Activated CD4-positive, CD25-positive, alpha-beta regulatory T cell treated with anti-CD3 and anti-CD28 coated beads, Interleukin-2, amount 50 U/mL, for 24 hours (primary cell): ENCODE data around the gene MRPL52.
"Not testable (repeated sequence)": the region's sequence is repeated elsewhere in the genome, so short reads cannot be mapped to it uniquely, and the experiment has no call there.

Source experiments
- ATAC-seq, 2 donors: fragments of 150-1000 bp; cut with Tn5 transposase; one replicate each; pipeline ENCODE4 v1.10.0; 2021; ENCODE audit warnings: mild to moderate bottlenecking in 1 of 2, moderate library complexity in 1 of 2

Gene MRPL52

GRCh38 chr14:22829661-22830442 is at the start of gene MRPL52:
Gene MRPL52 (plus strand): TSS chr14:22829887. CDS start chr14:22829913, 26 bp downstream.
- peak; percentile 94 to 97 for ATAC-seq

DNA sequence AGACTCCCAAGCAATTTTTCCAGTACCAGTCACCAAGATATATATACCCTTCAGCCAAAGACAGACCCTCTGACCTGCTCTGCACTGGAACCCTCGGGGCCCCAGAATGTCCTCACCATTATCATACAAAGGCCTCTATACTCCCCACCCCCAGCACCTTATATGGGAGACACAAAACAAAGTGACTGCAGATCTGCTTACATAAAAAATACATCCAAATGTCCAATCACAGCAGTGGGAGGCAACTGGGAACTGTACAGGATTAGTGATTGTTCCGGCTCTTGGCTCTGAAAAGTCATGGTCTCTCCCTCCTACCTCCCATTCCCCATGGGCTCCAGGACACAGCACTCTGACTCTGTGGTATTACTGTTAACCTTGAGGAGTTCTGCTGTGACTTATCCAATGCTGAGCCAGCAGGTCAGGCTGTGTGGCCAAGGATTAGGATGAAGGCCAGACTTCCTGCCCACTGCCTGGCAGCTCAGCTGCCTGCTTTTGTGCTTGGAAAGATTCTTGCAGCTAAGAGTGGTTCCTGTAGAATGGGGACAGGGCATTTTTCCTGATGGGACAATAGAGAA is 49.5 kb upstream of the MRPL52 start:
- no peak for ATAC-seq

DNA sequence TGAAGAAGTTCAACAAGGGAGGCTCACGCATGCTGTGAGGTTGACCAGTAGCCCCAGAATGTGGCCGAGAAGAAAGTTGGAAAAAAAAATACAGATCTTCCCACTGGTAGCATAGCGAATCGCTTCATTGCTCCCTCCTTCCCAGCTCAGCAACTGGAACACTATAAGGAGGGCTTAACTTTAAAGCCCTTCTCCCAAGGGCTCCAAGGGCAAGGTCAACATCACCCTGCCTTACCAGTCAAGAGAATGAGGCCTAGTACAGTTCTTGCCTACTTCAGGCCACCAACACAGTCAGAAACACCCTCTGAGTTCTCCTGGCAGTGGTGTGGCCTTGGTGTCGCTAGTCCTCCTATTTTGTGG is 48.8 kb upstream of the MRPL52 start:
- ATAC-seq, result no peak

GRCh38 chr14:22781301-22781991 is 48.2 kb upstream of the MRPL52 start:
- ATAC-seq, result no peak

- ATAC-seq, result no peak
These were observed 43.0 kb upstream of the MRPL52 start for GRCh38 chr14:22786685-22787084.

GRCh38 chr14:22791301-22791700 is 38.4 kb upstream of the MRPL52 start:
- peak in 1 of 2 donors; percentile 24 for ATAC-seq

GRCh38 chr14:22792158-22792557 is 37.5 kb upstream of the MRPL52 start:
- no peak for ATAC-seq

DNA sequence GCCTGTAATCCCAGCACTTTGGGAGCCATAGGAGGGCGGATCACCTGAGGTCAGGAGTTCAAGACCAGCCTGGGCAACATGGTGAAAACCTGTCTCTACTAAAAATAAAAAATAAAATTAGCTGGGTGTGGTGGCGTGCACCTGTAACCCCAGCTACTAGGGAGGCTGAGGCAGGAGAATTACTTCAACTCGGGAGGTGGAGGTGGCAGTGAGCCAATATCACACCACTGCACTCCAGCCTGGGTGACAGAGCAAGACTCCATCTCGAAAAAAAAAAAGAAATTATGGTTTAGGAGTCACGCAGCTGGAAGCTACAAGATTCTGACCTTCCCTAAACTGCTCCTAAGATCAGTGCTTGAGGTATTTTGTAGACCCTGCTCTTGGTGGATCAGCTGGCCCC is 36.1 kb upstream of the MRPL52 start:
- ATAC-seq, result not testable (repeated sequence)

DNA sequence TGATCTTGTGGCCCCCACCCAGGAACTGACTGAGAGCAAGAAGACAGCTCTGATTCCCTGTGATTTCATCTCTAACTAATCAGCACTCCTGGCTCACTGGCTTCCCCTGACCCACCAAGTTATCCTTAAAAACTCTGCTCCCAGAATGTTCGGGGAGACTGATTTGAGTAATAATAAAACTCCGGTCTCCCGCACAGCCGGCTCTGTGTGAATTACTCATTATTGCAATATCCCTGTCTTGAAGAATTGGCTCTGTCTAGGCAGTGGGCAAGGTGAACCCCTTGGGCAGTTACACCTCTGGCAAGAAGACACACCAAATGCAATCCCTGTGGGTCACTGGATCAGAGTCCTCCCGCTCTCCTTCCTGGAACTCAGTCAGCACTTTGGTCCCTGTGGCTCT is 35.7 kb upstream of the MRPL52 start:
- no peak for ATAC-seq

GRCh38 chr14:22794551-22794951 is 35.1 kb upstream of the MRPL52 start:
- no peak for ATAC-seq

DNA sequence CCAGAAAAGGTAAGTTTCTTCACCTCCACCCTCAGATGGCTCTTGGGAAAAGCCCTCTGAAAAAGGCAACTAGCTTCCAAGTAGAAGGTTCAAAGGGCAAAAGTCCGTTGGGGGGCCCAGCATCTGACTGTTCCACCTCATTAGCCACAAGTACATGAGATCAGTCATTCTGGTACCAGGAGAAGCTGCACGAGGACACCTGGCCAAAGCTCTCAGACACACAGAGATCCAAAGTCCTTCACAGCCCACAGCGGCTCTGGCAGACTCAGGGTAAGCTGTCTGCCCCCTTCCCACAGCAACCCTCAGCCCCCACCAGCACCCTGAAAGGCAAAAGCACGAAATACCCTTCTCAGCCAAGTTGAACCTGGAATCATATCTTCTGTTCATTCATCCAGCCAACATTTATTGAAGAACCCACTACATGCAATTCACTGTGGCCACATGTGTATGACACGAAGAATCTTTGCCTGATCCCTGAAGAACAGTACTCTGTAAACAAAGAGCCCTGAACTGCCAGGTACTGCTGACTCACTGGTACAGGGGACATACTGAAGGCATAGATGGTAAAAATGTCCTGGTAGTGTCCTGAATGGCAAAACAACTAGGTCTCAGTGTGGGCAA is 33.5 kb upstream of the MRPL52 start:
- ATAC-seq, result no peak

GRCh38 chr14:22797017-22797917 is 32.4 kb upstream of the MRPL52 start:
- ATAC-seq, result no peak

DNA sequence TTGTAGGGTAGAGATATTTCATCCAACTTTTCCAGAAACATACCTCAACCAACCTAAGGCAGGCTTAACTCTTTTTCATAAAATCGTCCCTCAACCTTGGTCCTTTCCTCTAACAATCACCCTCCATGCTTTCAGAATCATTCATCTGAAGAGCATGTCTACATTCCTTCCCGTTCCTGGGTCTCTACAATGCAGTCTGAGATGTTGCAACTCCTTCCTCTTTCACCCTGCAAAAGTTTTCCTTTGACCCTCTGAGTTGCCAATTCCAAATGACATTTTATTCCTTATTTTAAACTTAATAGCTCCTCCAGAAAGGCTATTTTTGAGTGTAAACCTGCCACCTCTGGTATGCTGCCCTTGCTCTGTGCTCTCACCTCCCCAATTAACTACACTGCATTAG is 31.2 kb upstream of the MRPL52 start:
- ATAC-seq, result no peak

DNA sequence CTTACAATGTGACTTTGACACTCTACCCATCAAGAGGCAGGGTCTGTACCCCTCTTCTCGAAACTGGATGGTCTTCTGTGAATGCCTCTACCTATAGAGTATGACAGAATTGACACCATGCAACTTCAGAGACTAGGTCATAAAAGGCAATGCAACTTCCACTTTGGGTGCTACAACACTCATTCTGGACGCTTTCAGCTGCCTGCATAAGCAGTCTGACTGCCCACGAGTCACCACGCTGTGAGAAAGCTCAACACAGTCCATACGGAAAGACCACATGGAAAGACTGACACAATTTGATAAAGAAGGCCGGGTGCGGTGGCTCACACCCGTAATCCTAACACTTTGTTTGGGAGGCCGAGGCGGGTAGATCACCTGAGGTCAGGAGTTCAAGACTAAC is 29.3 kb upstream of the MRPL52 start:
- no peak for ATAC-seq

- ATAC-seq, result no peak
These were observed 28.0 kb upstream of the MRPL52 start for GRCh38 chr14:22801716-22802115.

DNA sequence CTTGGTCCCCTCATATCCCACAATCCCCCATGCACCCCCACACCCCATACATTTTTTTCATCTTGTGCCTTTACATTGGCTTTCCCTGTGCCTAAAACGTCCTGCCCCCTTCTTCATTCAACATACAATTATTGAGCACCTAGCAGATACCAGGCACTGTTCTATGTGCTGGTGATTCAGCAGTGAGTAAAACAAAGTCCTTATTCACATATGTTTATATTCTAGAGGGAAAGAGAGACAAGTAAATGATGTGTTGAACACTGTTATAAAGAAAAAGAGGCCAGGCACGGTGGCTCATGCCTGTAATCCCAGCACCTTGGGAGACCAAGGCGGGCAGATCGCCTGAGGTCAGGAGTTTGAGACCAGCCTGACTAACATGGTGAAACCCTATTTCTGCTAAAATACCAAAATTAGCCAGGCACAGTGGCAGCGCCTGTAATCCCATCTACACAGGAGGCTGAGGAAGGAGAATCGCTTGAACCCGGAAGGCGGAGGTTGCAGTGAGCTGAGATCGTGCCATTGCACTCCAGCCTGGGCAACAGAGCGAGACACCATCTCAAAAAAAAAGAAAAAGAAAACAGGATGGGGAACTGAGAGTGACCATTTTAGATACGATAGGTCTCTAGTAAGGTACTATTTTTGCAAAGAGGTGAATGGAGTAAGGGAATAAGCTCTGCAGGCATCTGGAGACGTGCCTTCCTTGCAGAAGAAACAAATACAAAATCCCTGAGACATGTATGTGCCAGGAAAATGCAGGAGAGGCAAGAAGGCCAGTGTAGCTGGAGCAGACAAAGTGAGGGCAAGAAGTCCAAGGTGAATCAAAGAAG is 26.6 kb upstream of the MRPL52 start:
- ATAC-seq, result no peak

- no peak for ATAC-seq
These were observed 26.1 kb upstream of the MRPL52 start for GRCh38 chr14:22803687-22803974.

- ATAC-seq, result not testable (repeated sequence)
These were observed 24.5 kb upstream of the MRPL52 start for GRCh38 chr14:22805235-22805634.

DNA sequence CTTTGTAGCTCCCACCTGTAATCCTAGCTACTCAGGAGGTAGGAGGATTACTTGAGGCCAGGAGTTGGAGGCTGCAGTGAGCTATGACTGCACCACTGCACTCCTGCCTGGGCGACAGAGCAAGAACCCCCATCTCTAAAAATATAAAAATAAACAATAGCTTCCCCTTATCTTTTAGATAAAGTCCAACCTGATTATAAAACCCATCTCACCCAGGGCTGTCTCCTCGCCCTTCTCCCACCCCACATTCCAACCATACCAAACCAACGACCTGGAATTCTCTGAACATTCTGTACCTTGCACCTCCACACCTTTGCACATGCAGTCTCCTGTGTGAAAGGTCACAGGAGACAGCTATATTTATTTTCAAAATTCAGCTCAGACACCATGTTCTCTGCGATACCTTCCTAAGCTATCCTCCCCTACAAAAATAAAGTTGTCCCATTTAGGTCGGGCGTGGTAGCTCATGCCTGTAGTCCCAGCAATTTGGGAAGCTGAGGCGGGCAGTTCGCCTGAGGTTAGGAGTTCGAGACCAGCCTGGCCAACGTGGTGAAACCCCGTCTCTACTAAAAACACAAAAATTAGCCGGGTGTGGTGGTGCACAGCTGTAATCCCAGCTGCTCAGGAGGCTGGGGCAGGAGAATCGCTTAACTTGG is 22.1 kb upstream of the MRPL52 start:
- ATAC-seq, result no peak

DNA sequence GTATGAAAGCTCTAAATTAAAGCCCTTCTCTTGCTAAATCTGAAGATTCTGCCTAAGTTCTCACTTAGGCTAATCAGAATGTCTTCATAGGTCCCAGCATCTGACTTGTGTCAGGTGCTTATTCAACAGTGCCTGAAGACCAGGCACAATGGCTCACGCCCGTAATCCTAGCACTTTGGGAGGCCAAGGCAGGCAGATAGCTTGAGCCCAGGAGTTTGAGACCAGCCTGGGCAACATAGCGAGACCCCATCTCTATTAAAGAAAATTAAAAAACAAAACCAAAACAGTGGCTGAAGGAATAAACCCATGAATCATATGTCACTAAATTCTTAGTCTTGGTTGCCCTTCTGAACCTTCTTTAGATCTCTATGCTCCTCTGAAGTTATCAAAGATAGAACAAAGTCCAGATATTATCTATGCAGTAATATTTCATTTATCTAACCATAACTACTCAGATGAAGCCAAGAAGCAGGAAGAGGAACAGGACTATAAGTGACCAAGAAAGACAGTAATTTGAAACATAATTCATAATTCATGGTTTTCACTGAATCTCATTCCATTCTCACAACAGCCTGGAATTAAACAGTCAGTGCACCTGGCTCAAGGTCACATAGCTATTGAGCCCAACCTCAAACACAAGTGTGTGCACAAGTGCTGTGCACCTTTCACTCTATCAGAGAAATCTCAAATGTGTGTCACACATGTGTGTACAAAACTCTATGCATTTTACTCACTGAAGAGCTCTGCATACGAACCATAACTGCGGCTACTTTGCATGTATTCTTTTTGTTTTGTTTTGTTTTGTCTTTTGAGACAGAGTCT is 21.1 kb upstream of the MRPL52 start:
- no peak for ATAC-seq
